GM23248 (cell line): Measurements from ENCODE around the gene NCK2. TPM values are rescaled to one million over a fixed set of nuclear protein-coding genes. Genes with fewer than 3 reads are reported as not detected.

Source experiments
- DNase-seq: peaks from one replicate; pipeline ENCODE4 v3.0.0-alpha.2; 2015
- H2AFZ ChIP-seq: fragments of 200-600 bp; sonication (generic); 2 replicates; pipeline ENCODE4 v1.6.1; 2016; ENCODE audit warnings: antibody characterized with exemption
- H3F3A ChIP-seq: fragments of 200-600 bp; sonication (generic); 2 replicates; pipeline ENCODE4 v1.6.1; 2016; ENCODE audit warnings: mild to moderate bottlenecking, antibody characterized with exemption, mixed run types; ENCODE audit not compliant: insufficient read depth
- H3K27ac ChIP-seq: fragments of 200-600 bp; sonication (generic); 2 replicates; pipeline ENCODE4 v1.5.1; 2016; ENCODE audit warnings: mild to moderate bottlenecking
- H3K27me3 ChIP-seq: fragments of 200-600 bp; sonication (generic); replicated peaks from 2 replicates; pipeline ENCODE4 v1.6.1; 2016; ENCODE audit warnings: mild to moderate bottlenecking; ENCODE audit not compliant: insufficient read depth
- H3K36me3 ChIP-seq: fragments of 200-600 bp; sonication (generic); 2 replicates; pipeline ENCODE4 v1.6.1; 2016; ENCODE audit warnings: low read depth, mild to moderate bottlenecking
- H3K4me1 ChIP-seq: fragments of 200-600 bp; sonication (generic); 2 replicates; pipeline ENCODE4 v1.6.1; 2016; ENCODE audit warnings: mild to moderate bottlenecking; ENCODE audit not compliant: insufficient read depth
- H3K4me2 ChIP-seq: fragments of 200-600 bp; sonication (generic); one replicate; pipeline ENCODE4 v1.6.1; 2016; ENCODE audit warnings: mild to moderate bottlenecking; ENCODE audit not compliant: unreplicated experiment
- H3K4me3 ChIP-seq: fragments of 200-600 bp; sonication (generic); 2 replicates; pipeline ENCODE4 v1.5.1; 2016; ENCODE audit warnings: mild to moderate bottlenecking
- H3K79me2 ChIP-seq: fragments of 200-600 bp; sonication (generic); 2 replicates; pipeline ENCODE4 v1.6.1; 2016; ENCODE audit warnings: mild to moderate bottlenecking; ENCODE audit not compliant: insufficient read depth
- H3K9ac ChIP-seq: fragments of 200-600 bp; sonication (generic); 2 replicates; pipeline ENCODE4 v1.6.1; 2016; ENCODE audit warnings: mild to moderate bottlenecking
- H3K9me2 ChIP-seq: fragments of 200-600 bp; sonication (generic); 2 replicates; pipeline ENCODE4 v1.6.1; 2016; ENCODE audit warnings: mixed run types, mild to moderate bottlenecking, moderate library complexity; ENCODE audit not compliant: insufficient read depth
- H3K9me3 ChIP-seq: fragments of 200-600 bp; sonication (generic); one replicate; pipeline ENCODE4 v1.6.1; 2017; ENCODE audit warnings: low read depth
- H4K20me1 ChIP-seq: fragments of 200-600 bp; sonication (generic); 2 replicates; pipeline ENCODE4 v1.6.0; 2016; ENCODE audit not compliant: insufficient read depth
- EZH2 ChIP-seq: fragments of 200-600 bp; sonication (generic); IDR thresholded peaks from 2 replicates; pipeline ENCODE4 v1.6.1; 2018; ENCODE audit warnings: antibody characterized with exemption, mild to moderate bottlenecking; ENCODE audit not compliant: insufficient read depth, poor library complexity, severe bottlenecking
- EZH2phosphoT487 ChIP-seq: fragments of 200-600 bp; sonication (generic); IDR thresholded peaks from 2 replicates; pipeline ENCODE4 v1.6.1; 2018; ENCODE audit warnings: antibody characterized with exemption, moderate library complexity, mild to moderate bottlenecking, low read depth; ENCODE audit not compliant: insufficient read depth
- WGBS, 2 experiments: methylation state at CpG; one replicate each; pipeline ENCODE4 v1.1.6; 2015 to 2017; ENCODE audit warnings: low lambda C conversion rate in 2 of 2, low coverage in 1 of 2; ENCODE audit errors: missing lambda C conversion rate in 2 of 2; 5-methylcytosine and 5-hydroxymethylcytosine counted together
- in situ Hi-C: fragments of 300-500 bp; cut with MboI; formaldehyde crosslinking; loops from 2 replicates; pipeline ENCODE4 v1.15.0; 2020
- polyA plus RNA-seq: library from polyadenylated mRNA; unstranded; fragments of >200 nt; fragmentation: Nextera tagmentation; extraction: Ambion mirVana; gene quantifications from 2 replicates; pipeline ENCODE4 v1.2.1, GENCODE V29; 2016
- total RNA-seq: library from RNA; depleted of rRNA; stranded (reverse); fragments of >200 nt; shearing (Covaris generic); gene quantifications from 2 replicates; pipeline ENCODE4 v1.2.3, GENCODE V29; 2014; rRNA removed

NCK2 gene
- total RNA-seq (13.9 and 25.2 TPM in 2 replicates), polyA plus RNA-seq (5.1 and 5.7 TPM in 2 replicates)

DNA sequence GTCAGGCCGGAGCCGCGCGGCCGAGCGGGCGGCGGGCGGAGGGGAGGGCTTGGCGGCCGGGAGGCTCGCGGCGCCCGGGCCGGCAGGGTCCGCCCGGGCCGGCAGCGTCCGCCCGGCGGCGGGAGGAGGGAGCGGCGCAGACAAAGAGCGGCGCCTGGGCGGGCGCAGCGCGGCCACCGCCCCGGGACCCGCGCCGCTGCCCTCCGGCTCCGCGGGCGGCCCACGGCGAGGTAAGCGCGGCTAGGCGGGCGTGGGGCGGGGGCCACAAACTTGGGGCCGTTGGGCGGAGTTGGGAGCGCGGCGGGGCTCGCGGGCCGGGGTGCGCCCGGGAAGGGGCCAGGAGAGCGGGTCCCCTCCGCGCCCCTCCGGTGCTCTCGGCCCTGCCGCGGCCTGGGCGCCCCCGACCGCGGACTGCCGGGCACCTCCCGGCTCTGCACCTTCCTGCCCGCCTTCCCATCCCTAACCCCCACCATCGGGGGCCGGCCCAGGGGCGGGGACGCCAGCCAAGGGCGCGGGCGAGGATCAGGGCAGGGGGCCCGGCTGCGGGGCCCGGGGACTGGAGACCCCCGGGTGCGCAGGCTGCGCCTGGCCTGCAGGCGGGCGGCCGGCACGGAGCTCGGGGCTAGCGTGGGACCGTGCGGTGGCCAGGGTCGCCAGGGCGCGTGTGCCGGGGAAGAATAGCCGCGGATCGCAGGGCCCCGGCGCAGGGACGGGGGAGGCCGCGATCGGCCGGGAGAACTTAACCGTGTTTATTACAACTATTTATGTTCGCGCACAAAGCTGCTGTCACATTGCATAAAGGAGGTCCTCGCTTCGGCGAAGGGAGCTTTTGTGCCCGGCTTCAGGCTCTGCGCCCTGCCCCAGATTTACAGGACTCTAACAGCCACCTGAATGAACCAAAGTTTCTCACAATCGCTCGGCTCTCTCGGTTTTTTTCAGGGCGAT lies at the start of gene NCK2:
TSS of gene NCK2 (plus strand) at position 4 of the 945 bp plus-strand sequence. CDS start 110,152 bp downstream, outside the sequence.
- Histone ChIP-seq H3K79me2 (peaks cover 50% of the 10 kb centered on the region), H3K27ac (peak within 1 kb of the TSS; percentile 31)
- peak; percentile 62 for DNase-seq

GRCh38 chr2:105697781-105698449 lies 46.8 kb upstream of the NCK2 start:
- H2AFZ ChIP-seq = no peak overlapping the region
- H3K9me3 ChIP-seq = no peaks in the 10 kb centered on the region
- no peak overlapping the region for H3K27ac ChIP-seq
- H3K9me2 ChIP-seq = no peaks in the 10 kb centered on the region
- no peaks in the 10 kb centered on the region for H3K4me1 ChIP-seq
- no peaks in the 10 kb centered on the region for H3K36me3 ChIP-seq
- in situ Hi-C loops = no loop called here
- DNase-seq = no peak
- H4K20me1 ChIP-seq = no peaks in the 10 kb centered on the region
- H3K4me3 ChIP-seq = no peak overlapping the region
- no peak overlapping the region for H3K4me2 ChIP-seq
- no peak overlapping the region for H3K9ac ChIP-seq
- no peaks in the 10 kb centered on the region for H3K79me2 ChIP-seq
- H3F3A ChIP-seq = no peaks in the 10 kb centered on the region
- TF ChIP-seq EZH2phosphoT487 = no peak
- no peak for TF ChIP-seq EZH2
- WGBS, 2 experiments = 71 to 76% methylated on average over 10 of the region's 10 CpGs
- peaks cover 16% of the 10 kb centered on the region for H3K27me3 ChIP-seq

More for the DNA sequence above, at the start of gene NCK2:
- Histone ChIP-seq H3K9me2 (no peaks in the 10 kb centered on the region), H2AFZ (peak within 1 kb of the TSS; percentile 88), H3K9ac (peak within 1 kb of the TSS; percentile 87), H4K20me1 (peaks cover 7% of the 10 kb centered on the region; the same call in 1 of the 2 replicates), H3K27me3 (no peaks in the 10 kb centered on the region), H3K4me2 (peak within 1 kb of the TSS; percentile 95), H3K4me3 (peak within 1 kb of the TSS; percentile 84), H3K4me1 (peaks cover 14% of the 10 kb centered on the region; the same call in 1 of the 2 replicates), H3K36me3 (no peaks in the 10 kb centered on the region), H3F3A (peaks cover 10% of the 10 kb centered on the region; the same call in 1 of the 2 replicates), H3K9me3 (no peaks in the 10 kb centered on the region)
- WGBS, 2 experiments = 2% methylated on average over 50 to 52 of the region's 119 CpGs
- TF ChIP-seq EZH2 (no peak), EZH2phosphoT487 (no peak)
- in situ Hi-C loops = no loop called here

DNA sequence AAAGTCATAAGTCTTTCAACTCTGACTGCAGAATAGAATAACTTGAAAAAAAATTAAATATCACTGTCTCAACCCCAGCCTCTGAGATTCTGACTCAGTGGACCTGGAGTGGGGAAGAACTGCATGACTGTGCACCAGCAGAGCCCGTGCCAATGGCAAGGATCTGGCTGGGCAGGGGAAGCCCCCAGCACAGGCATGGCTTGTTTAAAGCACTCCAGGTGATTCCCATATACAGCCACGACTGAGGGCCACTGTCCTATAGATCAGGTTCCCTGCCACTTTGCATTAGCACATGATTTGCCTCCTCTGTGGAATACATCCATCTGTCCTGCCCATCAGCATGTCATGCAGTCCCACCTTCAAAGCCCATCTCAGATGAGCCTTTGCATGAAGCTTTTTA lies 45.9 kb upstream of the NCK2 start:
- Histone ChIP-seq H3K27me3 (peaks cover 25% of the 10 kb centered on the region), H4K20me1 (no peaks in the 10 kb centered on the region), H3K27ac (no peak overlapping the region), H3K4me2 (no peak overlapping the region), H3F3A (no peaks in the 10 kb centered on the region), H3K9me2 (no peaks in the 10 kb centered on the region), H3K79me2 (no peaks in the 10 kb centered on the region), H2AFZ (no peak overlapping the region), H3K4me3 (no peak overlapping the region), H3K9me3 (no peaks in the 10 kb centered on the region), H3K9ac (no peak overlapping the region), H3K4me1 (no peaks in the 10 kb centered on the region), H3K36me3 (no peaks in the 10 kb centered on the region)
- in situ Hi-C loops = no loop called here
- DNase-seq = no peak
- TF ChIP-seq EZH2phosphoT487 = no peak
- no peak for TF ChIP-seq EZH2
- WGBS, 2 experiments = 23 to 36% methylated on average over 2 of the region's 2 CpGs

DNA sequence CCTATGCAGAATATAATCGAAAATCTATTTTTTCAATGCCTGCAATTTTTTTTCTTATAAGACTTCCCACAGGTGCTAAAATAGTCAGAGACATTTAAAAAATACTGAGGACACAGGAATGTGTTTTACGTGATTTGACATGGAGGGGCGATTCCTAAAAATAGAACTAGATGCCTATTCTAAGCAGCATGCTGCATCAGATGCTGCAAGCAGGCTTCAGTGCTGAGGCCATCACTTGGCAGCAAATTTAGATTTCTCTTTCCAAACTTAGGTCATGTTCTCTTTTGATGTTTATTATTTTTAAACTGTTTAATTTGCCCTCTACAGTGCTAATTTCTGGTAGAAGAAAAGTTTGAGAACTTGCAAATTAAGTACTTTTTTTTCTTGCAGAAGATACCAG lies 43.7 kb upstream of the NCK2 start:
- H3K36me3 ChIP-seq = no peaks in the 10 kb centered on the region
- H3K9me2 ChIP-seq = no peaks in the 10 kb centered on the region
- H3K9me3 ChIP-seq = no peaks in the 10 kb centered on the region
- no peak overlapping the region for H3K4me3 ChIP-seq
- 42 to 53% methylated on average over 3 of the region's 3 CpGs for WGBS, 2 experiments
- no peaks in the 10 kb centered on the region for H3K79me2 ChIP-seq
- H3K27ac ChIP-seq = no peak overlapping the region
- no peaks in the 10 kb centered on the region for H3K4me1 ChIP-seq
- no peaks in the 10 kb centered on the region for H3F3A ChIP-seq
- DNase-seq = no peak
- H3K27me3 ChIP-seq = peaks cover 27% of the 10 kb centered on the region
- no peak overlapping the region for H2AFZ ChIP-seq
- 0 out of 2 replicates have a peak, but pooled peaks cover 5% of the 10 kb centered on the region for H4K20me1 ChIP-seq
- in situ Hi-C loops = no loop called here
- TF ChIP-seq EZH2 (no peak), EZH2phosphoT487 (no peak)
- H3K9ac ChIP-seq = no peak overlapping the region
- H3K4me2 ChIP-seq = no peak overlapping the region
